Measurements from ENCODE around the gene WIPF3. TPM values are rescaled to one million over a fixed set of nuclear protein-coding genes. Genes with fewer than 3 reads are reported as not detected.

WIPF3 gene
- total RNA-seq, 1 experiment from 2014 or later, result not detected

- DNase-seq (ENCODE audit: low read depth in 1 of 2, low spot score in 2 of 2), result no peak
- Histone ChIP-seq H3K36me3 (no peaks in the 10 kb centered on the region), H3K27me3 (replicated peaks) (peaks cover 16% of the 10 kb centered on the region), H3K9me3 (replicated peaks) (no peaks in the 10 kb centered on the region), H3K4me3 (no peak overlapping the region), H3K27ac (no peak overlapping the region), H3K4me1 (replicated peaks) (no peaks in the 10 kb centered on the region)
Observed at GRCh38 chr7:29844559-29844958, 38.3 kb downstream of the WIPF3 start.

- Histone ChIP-seq H3K4me3 (no peak overlapping the region), H3K9me3 (replicated peaks) (no peaks in the 10 kb centered on the region), H3K27me3 (replicated peaks) (peaks cover 18% of the 10 kb centered on the region), H3K27ac (no peak overlapping the region), H3K4me1 (replicated peaks) (no peaks in the 10 kb centered on the region), H3K36me3 (no peaks in the 10 kb centered on the region)
- no peak for DNase-seq (ENCODE audit: low read depth in 1 of 2, low spot score in 2 of 2)
Observed at GRCh38 chr7:29847496-29847895, 41.2 kb downstream of the WIPF3 start.

DNA sequence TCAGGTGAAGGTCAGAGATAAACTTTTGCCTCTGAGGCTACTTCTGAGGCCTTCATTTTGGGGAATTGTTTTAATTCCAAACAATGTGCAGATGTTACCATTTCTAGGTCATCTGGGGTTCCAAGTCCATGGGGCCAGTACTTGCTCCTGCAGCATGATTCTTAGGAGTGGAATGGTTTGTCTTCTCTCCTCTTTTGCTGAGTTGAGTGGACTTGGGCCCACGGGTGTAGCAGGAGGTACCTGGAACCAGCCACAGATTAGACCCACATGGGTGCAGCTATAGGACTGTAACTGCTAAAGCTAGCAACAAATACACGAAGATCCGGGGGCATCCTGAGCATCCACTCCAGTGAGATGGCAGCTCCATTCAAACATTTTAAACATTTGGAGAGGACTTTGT is 41.6 kb downstream of the WIPF3 start:
- Histone ChIP-seq H3K27ac (no peak overlapping the region), H3K4me3 (no peak overlapping the region), H3K36me3 (no peaks in the 10 kb centered on the region), H3K9me3 (replicated peaks) (no peaks in the 10 kb centered on the region), H3K4me1 (replicated peaks) (no peaks in the 10 kb centered on the region), H3K27me3 (replicated peaks) (peaks cover 18% of the 10 kb centered on the region)
- DNase-seq (ENCODE audit: low read depth in 1 of 2, low spot score in 2 of 2), result no peak

DNA sequence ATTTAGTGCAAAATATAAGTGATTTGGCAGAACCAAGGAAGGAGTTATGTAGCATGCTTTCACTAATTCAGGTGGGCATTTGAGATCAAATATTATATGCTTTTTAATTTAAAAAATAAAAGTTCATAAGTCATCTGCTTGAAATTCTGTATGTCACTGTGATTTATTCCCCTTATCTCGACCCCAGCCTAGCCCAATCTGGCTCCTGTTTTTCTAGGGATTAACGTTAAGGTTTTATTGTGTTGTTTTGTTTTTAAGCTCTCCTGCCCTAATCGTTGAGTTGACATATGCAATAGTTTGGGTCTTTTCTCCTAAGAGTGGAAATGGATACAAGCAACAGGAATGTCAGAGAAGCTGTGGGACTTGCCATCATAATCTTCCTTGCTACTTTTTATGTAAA is 42.6 kb downstream of the WIPF3 start:
- H3K4me1 ChIP-seq (replicated peaks), result no peaks in the 10 kb centered on the region
- DNase-seq (ENCODE audit: low read depth in 1 of 2, low spot score in 2 of 2), result no peak
- H3K27me3 ChIP-seq (replicated peaks), result peaks cover 13% of the 10 kb centered on the region

DNA sequence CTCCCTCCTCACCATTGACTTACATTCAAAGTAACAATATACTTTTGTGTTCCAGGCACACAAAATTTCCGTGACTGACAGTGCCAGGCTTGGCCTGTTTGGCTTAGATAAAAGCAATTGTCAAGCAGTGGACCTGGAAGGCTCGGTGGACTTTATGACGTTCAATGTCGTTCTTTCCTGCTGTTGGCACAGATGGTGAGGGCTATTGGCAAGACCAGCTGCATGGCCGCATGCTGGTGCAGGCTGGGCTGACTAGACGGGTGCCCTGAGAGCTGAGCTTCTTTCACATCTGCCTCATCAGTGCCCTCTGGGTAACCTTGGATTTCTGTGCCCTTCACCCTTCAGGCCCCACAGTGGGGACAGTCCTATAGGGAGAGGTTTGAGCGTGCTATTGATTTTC is 45.2 kb downstream of the WIPF3 start:
- Histone ChIP-seq H3K4me1 (replicated peaks) (no peaks in the 10 kb centered on the region), H3K36me3 (no peaks in the 10 kb centered on the region), H3K27ac (no peak overlapping the region), H3K4me3 (no peak overlapping the region), H3K27me3 (replicated peaks) (peaks cover 11% of the 10 kb centered on the region), H3K9me3 (replicated peaks) (no peaks in the 10 kb centered on the region)
- DNase-seq (ENCODE audit: low read depth in 1 of 2, low spot score in 2 of 2), result no peak

More for the DNA sequence above, 42.6 kb downstream of the WIPF3 start:
- no peak overlapping the region for H3K4me3 ChIP-seq
- H3K36me3 ChIP-seq, result no peaks in the 10 kb centered on the region
- H3K27ac ChIP-seq, result no peak overlapping the region
- H3K9me3 ChIP-seq (replicated peaks), result no peaks in the 10 kb centered on the region

GRCh38 chr7:29852457-29852856 is 46.1 kb downstream of the WIPF3 start:
- Histone ChIP-seq H3K36me3 (no peaks in the 10 kb centered on the region), H3K27ac (no peak overlapping the region), H3K4me1 (replicated peaks) (no peaks in the 10 kb centered on the region), H3K9me3 (replicated peaks) (no peaks in the 10 kb centered on the region), H3K4me3 (no peak overlapping the region), H3K27me3 (replicated peaks) (peaks cover 11% of the 10 kb centered on the region)
- no peak for DNase-seq (ENCODE audit: low read depth in 1 of 2, low spot score in 2 of 2)

GRCh38 chr7:29853072-29853471 is 46.8 kb downstream of the WIPF3 start:
- H3K27ac ChIP-seq, result no peak overlapping the region
- no peak for DNase-seq (ENCODE audit: low read depth in 1 of 2, low spot score in 2 of 2)
- H3K27me3 ChIP-seq (replicated peaks), result peaks cover 11% of the 10 kb centered on the region
- no peak overlapping the region for H3K4me3 ChIP-seq
- H3K4me1 ChIP-seq (replicated peaks), result peaks cover under 1% of the 10 kb centered on the region
- H3K9me3 ChIP-seq (replicated peaks), result no peaks in the 10 kb centered on the region
- no peaks in the 10 kb centered on the region for H3K36me3 ChIP-seq

DNA sequence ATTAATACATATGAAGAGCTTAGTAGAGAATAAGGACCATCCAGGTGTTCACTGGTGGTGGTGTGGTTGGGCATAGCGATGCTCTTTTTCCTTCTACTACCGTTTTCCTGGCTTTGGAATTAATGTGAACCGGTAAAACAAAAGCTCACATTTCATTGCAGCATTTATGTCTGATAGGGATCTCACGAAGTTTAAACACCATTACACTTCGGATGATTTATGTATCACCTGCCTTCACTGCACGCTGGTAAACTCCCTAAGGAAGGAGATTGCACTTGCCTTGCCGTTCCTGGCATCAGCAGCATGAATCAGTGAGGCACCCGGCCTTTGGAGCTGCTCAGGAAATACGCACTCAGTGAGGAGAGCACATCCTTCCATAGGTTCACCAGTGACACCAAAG is 47.5 kb downstream of the WIPF3 start:
- Histone ChIP-seq H3K4me3 (no peak overlapping the region), H3K27ac (no peak overlapping the region), H3K36me3 (no peaks in the 10 kb centered on the region), H3K9me3 (replicated peaks) (no peaks in the 10 kb centered on the region), H3K27me3 (replicated peaks) (peaks cover 10% of the 10 kb centered on the region), H3K4me1 (replicated peaks) (peaks cover 8% of the 10 kb centered on the region)
- no peak for DNase-seq (ENCODE audit: low read depth in 1 of 2, low spot score in 2 of 2)

- peaks cover 14% of the 10 kb centered on the region for H3K4me1 ChIP-seq (replicated peaks)
- H3K27ac ChIP-seq, result no peak overlapping the region
- peaks cover 6% of the 10 kb centered on the region for H3K27me3 ChIP-seq (replicated peaks)
- no peaks in the 10 kb centered on the region for H3K9me3 ChIP-seq (replicated peaks)
- H3K36me3 ChIP-seq, result no peaks in the 10 kb centered on the region
- no peak overlapping the region for H3K4me3 ChIP-seq
- DNase-seq (ENCODE audit: low read depth in 1 of 2, low spot score in 2 of 2), result no peak
Observed at GRCh38 chr7:29854257-29854938, 48.1 kb downstream of the WIPF3 start.

DNA sequence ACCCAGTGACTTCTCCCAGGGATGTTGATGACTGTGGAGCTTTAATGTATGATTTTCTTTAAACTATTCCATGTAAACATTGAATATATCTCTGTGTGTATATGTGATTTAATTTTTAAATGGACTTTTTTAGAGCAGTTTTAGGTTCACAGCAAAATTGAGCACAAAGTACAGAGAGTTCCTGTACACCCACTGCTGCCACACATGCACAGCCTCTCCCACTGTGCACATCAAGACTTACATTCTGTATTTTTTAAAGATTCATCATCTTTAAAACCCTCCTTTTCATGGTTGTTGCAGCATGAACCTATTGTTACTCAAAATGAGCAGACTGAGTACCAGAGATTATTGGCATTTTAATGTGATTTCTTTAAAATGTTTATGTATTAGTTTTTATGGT is 51.3 kb downstream of the WIPF3 start:
- Histone ChIP-seq H3K9me3 (replicated peaks) (no peaks in the 10 kb centered on the region), H3K4me3 (no peak overlapping the region), H3K4me1 (replicated peaks) (peaks cover 15% of the 10 kb centered on the region), H3K27ac (no peak overlapping the region), H3K36me3 (no peaks in the 10 kb centered on the region), H3K27me3 (replicated peaks) (peaks cover 4% of the 10 kb centered on the region)
- DNase-seq (ENCODE audit: low read depth in 1 of 2, low spot score in 2 of 2), result no peak

- peaks cover 15% of the 10 kb centered on the region for H3K4me1 ChIP-seq (replicated peaks)
- peaks cover 4% of the 10 kb centered on the region for H3K27me3 ChIP-seq (replicated peaks)
- DNase-seq (ENCODE audit: low read depth in 1 of 2, low spot score in 2 of 2), result peak in 1 of 2 experiments; percentile 16
- H3K4me3 ChIP-seq, result no peak overlapping the region
- no peak overlapping the region for H3K27ac ChIP-seq
- H3K9me3 ChIP-seq (replicated peaks), result no peaks in the 10 kb centered on the region
- no peaks in the 10 kb centered on the region for H3K36me3 ChIP-seq
Observed at GRCh38 chr7:29858191-29858951, 52.1 kb downstream of the WIPF3 start.

DNA sequence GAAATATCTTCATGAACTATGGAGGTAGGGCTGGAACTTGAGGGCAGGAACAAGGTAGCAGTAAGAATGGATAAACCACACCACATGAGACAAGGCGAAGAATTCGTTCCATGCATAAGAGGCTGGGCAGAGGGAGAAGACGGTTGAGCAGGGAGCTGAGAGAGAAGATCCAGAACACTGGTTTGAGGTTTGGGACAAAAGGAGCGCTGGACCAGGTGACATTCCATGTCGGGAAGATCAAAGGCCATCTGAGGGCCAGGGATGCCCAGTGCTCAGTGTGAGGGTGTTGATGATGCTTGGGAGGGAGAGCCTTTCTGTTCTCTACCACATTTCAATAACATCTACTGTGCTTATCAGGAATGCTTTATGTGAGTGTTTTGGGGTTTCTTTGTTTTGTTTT is 52.8 kb downstream of the WIPF3 start:
- Histone ChIP-seq H3K4me1 (replicated peaks) (peaks cover 15% of the 10 kb centered on the region), H3K4me3 (no peak overlapping the region), H3K27me3 (replicated peaks) (peaks cover 4% of the 10 kb centered on the region), H3K36me3 (no peaks in the 10 kb centered on the region), H3K9me3 (replicated peaks) (no peaks in the 10 kb centered on the region), H3K27ac (no peak overlapping the region)
- no peak for DNase-seq (ENCODE audit: low read depth in 1 of 2, low spot score in 2 of 2)

DNA sequence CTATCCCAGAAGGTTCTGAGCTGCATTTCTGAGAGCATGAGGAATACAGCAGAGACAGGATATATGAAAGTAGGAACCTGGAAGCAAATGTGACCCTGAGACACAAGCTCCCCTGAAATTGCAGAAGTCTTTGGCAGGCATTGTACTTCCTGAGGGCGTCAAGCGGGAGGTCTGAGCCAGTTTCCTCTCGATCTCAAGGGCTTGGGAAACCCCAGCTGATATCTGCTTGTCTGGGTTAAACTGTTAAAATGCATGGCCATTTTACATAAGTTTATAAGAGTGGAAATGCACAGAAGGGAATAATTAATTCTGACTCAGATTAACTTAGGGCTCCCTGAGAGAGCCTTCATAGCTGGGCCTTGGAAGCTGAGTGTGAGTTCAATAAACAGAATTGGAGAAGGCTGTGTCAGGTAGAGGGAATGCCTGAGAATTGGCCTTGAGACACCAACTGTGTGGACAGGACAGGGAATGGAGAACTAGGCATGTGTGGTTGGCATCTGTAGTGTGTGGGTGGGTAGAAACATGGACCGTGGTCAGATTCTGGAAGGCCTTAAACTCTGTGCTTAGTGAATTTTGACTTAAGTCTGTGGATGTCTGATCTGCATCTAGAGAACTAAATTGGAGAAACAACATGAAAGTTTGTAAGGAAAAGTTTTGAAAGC is 53.3 kb downstream of the WIPF3 start:
- no peak for DNase-seq (ENCODE audit: low read depth in 1 of 2, low spot score in 2 of 2)
- H3K36me3 ChIP-seq, result no peaks in the 10 kb centered on the region
- H3K27me3 ChIP-seq (replicated peaks), result peaks cover 4% of the 10 kb centered on the region
- H3K4me1 ChIP-seq (replicated peaks), result peaks cover 15% of the 10 kb centered on the region
- H3K27ac ChIP-seq, result no peak overlapping the region
- H3K9me3 ChIP-seq (replicated peaks), result no peaks in the 10 kb centered on the region
- no peak overlapping the region for H3K4me3 ChIP-seq

GRCh38 chr7:29860186-29860585 is 53.9 kb downstream of the WIPF3 start:
- no peak for DNase-seq (ENCODE audit: low read depth in 1 of 2, low spot score in 2 of 2)
- no peaks in the 10 kb centered on the region for H3K36me3 ChIP-seq
- peaks cover 15% of the 10 kb centered on the region for H3K4me1 ChIP-seq (replicated peaks)
- no peaks in the 10 kb centered on the region for H3K9me3 ChIP-seq (replicated peaks)
- no peak overlapping the region for H3K27ac ChIP-seq
- no peak overlapping the region for H3K4me3 ChIP-seq
- peaks cover 4% of the 10 kb centered on the region for H3K27me3 ChIP-seq (replicated peaks)

Measured in SJSA1 (cell line).